Activated CD8-positive, alpha-beta memory T cell treated with anti-CD3 and anti-CD28 coated beads, Interleukin-2, amount 10 ng/mL, durations not matched to agents 7 days and 5 days (primary cell): Measurements from ENCODE around the gene PELI2. TPM values are rescaled to one million over a fixed set of nuclear protein-coding genes. Genes with fewer than 3 reads are reported as not detected.

Experiments
- ATAC-seq: fragments of 150-1000 bp; cut with Tn5 transposase; one replicate; pipeline ENCODE4 v1.10.0; 2021; ENCODE audit warnings: moderate library complexity
- CTCF ChIA-PET: fragments of 350-600 bp; sonication (Branson Sonifier 250); formaldehyde crosslinking; loops from one replicate; lab custom pipeline; 2021; ENCODE audit warnings: antibody characterized with exemption; lab: Charles Lee
- DNase-seq: peaks from one replicate; pipeline ENCODE4 v3.0.0-alpha.2; 2020
- H3K27ac Mint-ChIP-seq: one replicate; pipeline ENCODE4 v1.8.0; 2021; ENCODE audit warnings: mild to moderate bottlenecking, mixed read lengths
- H3K27me3 Mint-ChIP-seq: one replicate; pipeline ENCODE4 v1.8.0; 2021; ENCODE audit warnings: mixed read lengths
- H3K36me3 Mint-ChIP-seq: one replicate; pipeline ENCODE4 v1.8.0; 2021; ENCODE audit warnings: mild to moderate bottlenecking, mixed read lengths
- H3K4me1 Mint-ChIP-seq: one replicate; pipeline ENCODE4 v1.8.0; 2021; ENCODE audit warnings: mixed read lengths
- H3K4me3 Mint-ChIP-seq: one replicate; pipeline ENCODE4 v1.8.0; 2021; ENCODE audit warnings: mild to moderate bottlenecking, moderate library complexity, mixed read lengths
- H3K9me3 Mint-ChIP-seq: one replicate; pipeline ENCODE4 v1.8.0; 2022; ENCODE audit warnings: low read depth, mixed read lengths
- total RNA-seq, 2 experiments: library from RNA; stranded (reverse); gene quantifications; one replicate each; pipeline ENCODE4 v1.2.3, GENCODE V29; 2021

PELI2 gene
- total RNA-seq, 2 experiments from 2014 or later = 1.1 to 1.2 TPM

DNA sequence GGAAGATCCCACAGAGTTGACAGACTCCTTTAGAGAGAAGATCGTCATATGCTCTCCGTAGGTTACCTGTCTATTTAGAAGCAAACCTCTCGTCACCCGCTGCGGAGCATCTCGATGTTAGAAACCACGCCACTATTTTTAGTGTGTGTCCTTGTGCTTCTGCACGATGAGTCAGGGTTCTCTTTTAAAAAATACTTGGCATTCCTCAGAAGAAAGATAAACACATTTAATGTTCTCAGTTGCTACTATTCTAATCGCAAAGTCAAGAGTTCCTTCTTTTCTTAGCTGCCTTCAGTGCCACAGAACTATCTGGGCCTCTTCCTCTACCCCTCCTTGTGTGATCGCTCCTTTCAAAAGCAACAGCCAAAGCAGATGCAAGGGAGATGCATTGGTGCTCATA, 192.4 kb downstream of the PELI2 start:
- no peaks in the 10 kb centered on the region for H3K27me3 Mint-ChIP-seq
- ATAC-seq (no peak), DNase-seq (no peak)
- H3K4me1 Mint-ChIP-seq = no peaks in the 10 kb centered on the region
- H3K36me3 Mint-ChIP-seq = no peaks in the 10 kb centered on the region
- no peaks in the 10 kb centered on the region for H3K9me3 Mint-ChIP-seq
- CTCF ChIA-PET = no interaction called here
- no peak overlapping the region for H3K4me3 Mint-ChIP-seq
- no peak overlapping the region for H3K27ac Mint-ChIP-seq

DNA sequence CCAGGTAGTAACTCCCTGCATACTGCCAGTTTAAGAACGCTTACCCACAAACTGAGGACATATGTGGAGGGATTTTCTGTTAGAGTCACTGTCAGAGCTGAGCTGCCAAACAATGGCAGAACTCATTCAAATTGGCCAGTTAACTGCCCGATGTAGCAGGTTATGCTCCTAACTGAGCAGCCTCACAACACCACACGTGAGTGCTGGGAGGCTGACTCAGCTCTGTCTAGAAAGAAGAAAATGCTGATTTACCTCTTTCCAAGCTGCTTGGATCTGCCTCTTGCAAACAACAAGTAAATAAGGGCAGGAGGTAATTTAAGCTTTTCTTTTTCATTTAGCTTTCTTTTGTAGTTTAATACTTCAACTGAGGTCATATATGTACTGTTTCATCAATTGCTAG, 195.6 kb downstream of the PELI2 start:
- peaks cover 3% of the 10 kb centered on the region for H3K9me3 Mint-ChIP-seq
- no peaks in the 10 kb centered on the region for H3K36me3 Mint-ChIP-seq
- CTCF ChIA-PET = no interaction called here
- DNase-seq (no peak), ATAC-seq (no peak)
- no peak overlapping the region for H3K4me3 Mint-ChIP-seq
- no peaks in the 10 kb centered on the region for H3K4me1 Mint-ChIP-seq
- no peak overlapping the region for H3K27ac Mint-ChIP-seq
- H3K27me3 Mint-ChIP-seq = no peaks in the 10 kb centered on the region

DNA sequence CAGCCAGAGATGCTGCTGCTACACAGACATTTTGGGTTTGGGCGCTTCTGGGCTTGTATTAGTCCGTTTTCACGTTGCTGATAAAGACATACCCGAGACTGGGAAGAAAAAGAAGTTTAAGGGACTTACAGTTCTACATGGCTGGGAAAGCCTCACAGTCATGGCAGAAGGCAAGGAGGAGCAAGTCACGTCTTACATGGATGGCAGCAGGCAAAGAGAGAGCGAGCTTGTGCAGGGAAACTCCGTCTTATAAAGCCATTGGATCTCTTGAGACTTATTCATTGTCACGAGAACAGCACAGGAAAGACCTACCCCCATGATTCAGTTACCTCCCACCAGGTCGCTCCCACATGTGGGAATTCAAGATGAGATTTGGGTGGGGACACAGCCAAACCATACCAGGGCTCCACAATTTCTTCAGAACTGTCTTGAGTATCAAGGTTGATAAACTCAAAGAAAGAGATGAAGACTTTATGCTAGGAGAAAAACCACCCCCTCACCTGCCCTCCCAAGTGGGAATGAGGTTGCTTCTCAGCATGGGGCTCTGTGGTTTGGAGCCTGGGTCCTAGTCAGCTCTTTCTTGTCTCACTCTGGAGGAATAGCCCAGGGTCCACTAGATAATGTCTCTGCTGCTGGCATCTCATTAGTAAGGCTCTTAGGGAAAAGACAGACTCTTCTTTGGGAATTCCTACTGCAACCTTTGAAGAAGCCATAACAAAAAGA, 200.3 kb downstream of the PELI2 start:
- DNase-seq = no peak
- Mint-ChIP-seq H3K36me3 (no peaks in the 10 kb centered on the region), H3K27ac (no peak overlapping the region), H3K27me3 (no peaks in the 10 kb centered on the region), H3K4me1 (no peaks in the 10 kb centered on the region), H3K9me3 (peaks cover 8% of the 10 kb centered on the region), H3K4me3 (no peak overlapping the region)
- CTCF ChIA-PET = no interaction called here
- ATAC-seq = no peak

DNA sequence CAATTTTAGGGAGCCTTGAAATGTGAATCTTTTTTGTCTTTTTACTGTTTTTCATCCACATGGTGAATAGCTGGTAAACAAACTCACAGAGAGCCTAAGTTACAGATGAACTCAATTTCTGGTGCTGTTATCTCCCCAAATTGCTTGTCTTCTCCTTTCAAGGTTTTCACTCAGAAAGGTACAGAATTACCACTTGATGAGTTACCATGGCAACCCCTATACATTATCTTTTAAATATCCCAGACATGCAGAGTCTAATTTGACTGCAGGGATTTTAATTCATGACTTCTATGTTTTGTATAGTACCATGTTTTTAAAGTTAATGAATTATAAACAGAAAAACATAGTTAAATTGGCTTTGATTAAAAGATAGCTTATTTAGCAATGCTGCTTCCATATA, 203.7 kb downstream of the PELI2 start:
- no peak for DNase-seq
- Mint-ChIP-seq H3K27me3 (no peaks in the 10 kb centered on the region), H3K27ac (no peak overlapping the region), H3K4me3 (no peak overlapping the region), H3K4me1 (no peaks in the 10 kb centered on the region), H3K36me3 (peaks cover 3% of the 10 kb centered on the region), H3K9me3 (peaks cover 12% of the 10 kb centered on the region)
- ATAC-seq = no peak
- CTCF ChIA-PET = no interaction called here

DNA sequence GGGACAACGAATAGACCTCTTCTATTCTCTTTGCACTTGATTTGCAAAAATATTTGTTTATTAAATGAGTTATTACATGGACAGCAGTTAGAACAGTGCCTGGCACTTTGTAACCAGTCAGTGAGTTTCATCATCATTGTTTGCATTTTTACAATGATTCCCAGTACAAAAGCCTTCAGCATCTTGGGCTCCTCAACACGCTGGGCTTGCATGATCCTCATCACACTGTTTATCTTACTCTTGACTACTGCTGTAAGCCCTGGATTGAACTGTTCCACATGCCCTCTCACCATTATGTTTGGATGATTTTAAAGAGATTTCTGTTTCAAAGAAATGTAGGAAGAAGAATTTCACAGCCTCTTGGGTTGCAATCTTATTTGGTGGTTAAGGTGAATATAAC, 204.3 kb downstream of the PELI2 start:
- H3K4me1 Mint-ChIP-seq = no peaks in the 10 kb centered on the region
- ATAC-seq (no peak), DNase-seq (no peak)
- H3K4me3 Mint-ChIP-seq = no peak overlapping the region
- peaks cover 12% of the 10 kb centered on the region for H3K9me3 Mint-ChIP-seq
- H3K36me3 Mint-ChIP-seq = peaks cover 3% of the 10 kb centered on the region
- H3K27me3 Mint-ChIP-seq = no peaks in the 10 kb centered on the region
- CTCF ChIA-PET = no interaction called here
- no peak overlapping the region for H3K27ac Mint-ChIP-seq

GRCh38 chr14:56324454-56324853, 206.2 kb downstream of the PELI2 start:
- H3K4me3 Mint-ChIP-seq = no peak overlapping the region
- H3K36me3 Mint-ChIP-seq = peaks cover 3% of the 10 kb centered on the region
- H3K27me3 Mint-ChIP-seq = no peaks in the 10 kb centered on the region
- H3K9me3 Mint-ChIP-seq = peaks cover 8% of the 10 kb centered on the region
- peaks cover 3% of the 10 kb centered on the region for H3K4me1 Mint-ChIP-seq
- H3K27ac Mint-ChIP-seq = no peak overlapping the region
- ATAC-seq = no peak
- DNase-seq = no peak
- CTCF ChIA-PET = interaction anchor here (1.0 kb wide), 1 partner anchor 16 kb away, joined by 4 read pairs; no protein-coding TSS in a partner anchor

DNA sequence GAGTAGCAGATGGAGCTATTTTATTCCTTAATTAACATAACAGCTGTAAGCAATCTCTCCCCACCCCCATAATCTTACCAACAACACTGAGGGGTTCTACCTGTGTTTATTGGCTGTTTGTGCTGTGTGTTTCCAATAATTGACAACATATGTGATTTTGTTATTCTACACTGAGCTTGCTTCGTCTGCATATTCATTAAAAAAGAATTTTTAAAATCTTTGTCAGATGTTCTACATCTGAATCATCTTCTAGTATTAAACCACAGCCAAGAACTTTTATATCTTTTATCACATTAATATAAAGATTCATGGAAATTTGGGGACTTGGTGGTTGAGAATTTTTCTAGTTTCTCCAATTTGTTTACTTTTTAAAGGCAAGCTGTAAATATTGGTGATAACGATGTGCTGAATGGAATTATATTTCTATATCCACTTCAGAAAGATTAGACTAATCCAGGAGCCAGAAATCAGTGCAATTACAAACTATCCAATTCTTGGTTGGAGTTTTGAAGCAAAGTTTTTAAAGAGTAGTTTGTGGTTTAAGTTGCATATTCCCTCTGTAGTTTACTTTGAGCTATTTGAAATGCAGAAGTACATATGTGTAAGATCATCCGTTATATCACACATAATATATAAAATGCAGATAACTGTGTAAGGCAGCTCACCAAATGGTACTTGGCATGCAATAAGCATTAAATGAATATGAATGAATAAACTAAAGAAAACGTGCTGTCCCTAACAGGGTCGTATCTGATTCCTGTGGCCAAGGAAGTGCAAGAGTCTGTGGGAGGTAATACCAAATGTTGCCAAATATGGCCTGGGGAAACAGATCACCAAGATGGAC, 206.9 kb downstream of the PELI2 start:
- ATAC-seq = no peak
- peaks cover 3% of the 10 kb centered on the region for H3K4me1 Mint-ChIP-seq
- H3K9me3 Mint-ChIP-seq = peaks cover 7% of the 10 kb centered on the region
- DNase-seq = no peak
- CTCF ChIA-PET = interaction anchor here (1.0 kb wide), 1 partner anchor 15 kb away, joined by 4 read pairs; no protein-coding TSS in a partner anchor
- no peak overlapping the region for H3K27ac Mint-ChIP-seq
- H3K27me3 Mint-ChIP-seq = no peaks in the 10 kb centered on the region
- no peak overlapping the region for H3K4me3 Mint-ChIP-seq
- H3K36me3 Mint-ChIP-seq = peaks cover 3% of the 10 kb centered on the region

GRCh38 chr14:56328021-56328420, 209.8 kb downstream of the PELI2 start:
- no peak overlapping the region for H3K4me3 Mint-ChIP-seq
- H3K9me3 Mint-ChIP-seq = peaks cover 4% of the 10 kb centered on the region
- DNase-seq = no peak
- peaks cover 3% of the 10 kb centered on the region for H3K36me3 Mint-ChIP-seq
- no peak overlapping the region for H3K27ac Mint-ChIP-seq
- H3K4me1 Mint-ChIP-seq = peaks cover 6% of the 10 kb centered on the region
- H3K27me3 Mint-ChIP-seq = no peaks in the 10 kb centered on the region
- CTCF ChIA-PET = no interaction called here
- ATAC-seq = no peak

DNA sequence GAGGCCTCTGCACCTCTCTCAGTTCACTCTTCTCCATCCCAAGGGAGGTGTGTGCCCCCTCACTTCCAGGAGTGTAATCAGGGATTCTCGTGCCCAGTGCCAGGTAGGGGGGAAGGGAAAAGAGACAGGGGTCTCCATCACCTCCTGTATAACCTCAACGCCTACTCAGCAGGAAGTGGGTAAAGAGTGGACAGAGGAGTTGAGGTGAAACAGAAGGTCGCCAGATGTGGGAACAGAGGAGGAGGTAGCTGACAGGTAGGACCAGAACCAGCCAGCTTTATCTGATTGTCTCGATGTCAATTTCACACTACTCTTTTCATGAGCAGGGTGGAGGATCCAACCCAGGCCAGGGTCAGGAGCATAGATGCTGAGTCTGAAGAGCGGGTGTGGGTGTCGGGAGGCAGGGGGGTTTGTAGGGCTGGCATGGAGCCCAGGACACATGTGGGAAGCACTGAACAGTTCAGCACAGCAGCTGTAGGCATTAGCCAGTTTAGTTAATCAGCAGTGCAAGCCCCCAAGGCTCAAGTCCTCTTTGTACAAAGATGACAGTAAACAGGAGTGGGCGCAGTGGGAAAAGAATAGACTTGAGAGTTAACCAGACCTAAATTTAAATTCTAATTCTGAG, 213.5 kb downstream of the PELI2 start:
- CTCF ChIA-PET = no interaction called here
- Mint-ChIP-seq H3K4me3 (no peak overlapping the region), H3K9me3 (no peaks in the 10 kb centered on the region), H3K27ac (no peak overlapping the region), H3K27me3 (no peaks in the 10 kb centered on the region), H3K4me1 (peaks cover 14% of the 10 kb centered on the region), H3K36me3 (peaks cover 2% of the 10 kb centered on the region)
- ATAC-seq (no peak), DNase-seq (no peak)

- DNase-seq (no peak), ATAC-seq (no peak)
- Mint-ChIP-seq H3K9me3 (no peaks in the 10 kb centered on the region), H3K27ac (peak overlapping the region; percentile 53), H3K4me1 (peaks cover 11% of the 10 kb centered on the region), H3K4me3 (no peak overlapping the region), H3K36me3 (no peaks in the 10 kb centered on the region), H3K27me3 (no peaks in the 10 kb centered on the region)
- CTCF ChIA-PET = no interaction called here
Measured at GRCh38 chr14:56333359-56334292, 215.4 kb downstream of the PELI2 start.

DNA sequence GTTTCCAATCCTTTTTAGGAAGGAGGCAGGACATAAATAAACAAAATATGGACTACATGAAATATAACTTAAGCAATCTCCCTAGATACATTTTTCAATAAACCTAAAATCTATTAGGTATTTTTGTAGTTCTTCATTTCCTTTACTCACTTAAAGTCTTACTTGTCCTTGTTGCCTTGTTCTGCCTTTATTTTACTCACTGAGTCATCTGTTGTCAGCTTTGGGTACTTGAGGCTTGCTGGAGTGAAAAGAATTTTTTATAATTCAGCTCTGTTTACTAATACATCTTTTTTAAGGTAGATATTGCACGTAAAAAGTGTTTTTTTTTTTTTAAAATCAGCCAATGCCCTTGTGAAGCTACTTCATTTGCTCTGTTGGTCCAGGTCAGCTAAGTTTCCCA, 216.2 kb downstream of the PELI2 start:
- CTCF ChIA-PET = no interaction called here
- Mint-ChIP-seq H3K9me3 (no peaks in the 10 kb centered on the region), H3K27ac (no peak overlapping the region)

DNA sequence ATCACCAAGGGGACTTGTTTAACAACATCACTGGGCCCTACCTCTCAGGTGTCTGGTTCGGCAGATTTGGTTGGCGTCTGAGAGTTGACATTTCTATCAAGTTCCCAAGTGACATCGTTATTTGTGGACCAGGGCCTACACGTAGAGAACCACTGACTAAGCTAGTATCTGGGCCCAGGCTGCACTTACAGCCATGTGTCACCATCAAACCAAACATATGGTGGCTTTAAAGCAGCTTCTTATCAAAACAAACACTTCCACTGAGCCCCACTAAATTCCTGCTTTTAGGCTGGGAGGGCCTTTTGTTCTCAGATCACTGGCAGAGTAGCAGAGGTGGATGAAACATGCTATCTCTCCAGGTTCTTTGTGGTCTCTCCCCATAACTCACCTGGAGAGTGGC, 220.5 kb downstream of the PELI2 start:
- Mint-ChIP-seq H3K9me3 (no peaks in the 10 kb centered on the region), H3K4me1 (peaks cover 5% of the 10 kb centered on the region), H3K4me3 (no peak overlapping the region), H3K27me3 (no peaks in the 10 kb centered on the region), H3K27ac (no peak overlapping the region), H3K36me3 (no peaks in the 10 kb centered on the region)
- ATAC-seq (no peak), DNase-seq (no peak)
- CTCF ChIA-PET = interaction anchor here (1.1 kb wide), 1 partner anchor 607 kb away, joined by 3 read pairs; no protein-coding TSS in a partner anchor

More for the DNA sequence above, 216.2 kb downstream of the PELI2 start:
- ATAC-seq (no peak), DNase-seq (no peak)
- peaks cover 11% of the 10 kb centered on the region for H3K4me1 Mint-ChIP-seq
- no peak overlapping the region for H3K4me3 Mint-ChIP-seq
- H3K27me3 Mint-ChIP-seq = no peaks in the 10 kb centered on the region
- no peaks in the 10 kb centered on the region for H3K36me3 Mint-ChIP-seq
